ENCODE data around the gene TDRD10.

DNA sequence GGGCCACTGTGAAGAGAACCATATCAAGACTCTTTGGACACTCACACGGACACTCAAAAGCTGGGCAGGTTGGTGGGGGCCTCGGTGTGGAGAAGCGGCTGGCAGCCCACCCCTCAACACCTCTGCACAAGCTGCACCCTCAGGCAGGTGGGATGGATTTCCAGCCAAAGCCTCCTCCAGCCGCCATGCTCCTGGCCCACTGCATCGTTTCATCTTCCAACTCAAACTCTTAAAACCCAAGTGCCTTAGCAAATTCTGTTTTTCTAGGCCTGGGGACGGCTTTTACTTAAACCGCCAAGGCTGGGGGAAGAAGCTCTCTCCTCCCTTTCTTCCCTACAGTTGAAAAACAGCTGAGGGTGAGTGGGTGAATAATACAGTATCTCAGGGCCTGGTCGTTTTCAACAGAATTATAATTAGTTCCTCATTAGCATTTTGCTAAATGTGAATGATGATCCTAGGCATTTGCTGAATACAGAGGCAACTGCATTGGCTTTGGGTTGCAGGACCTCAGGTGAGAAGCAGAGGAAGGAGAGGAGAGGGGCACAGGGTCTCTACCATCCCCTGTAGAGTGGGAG, 36.3 kb upstream of the TDRD10 start:
- TF ChIP-seq EZH2phosphoT487 (IDR thresholded peaks at IDR 0.05; ENCODE audit: insufficient read depth, low read depth) (no peak), EZH2 (IDR thresholded peaks at IDR 0.05; ENCODE audit: insufficient read depth, poor library complexity, severe bottlenecking) (no peak)

All from GM23248 (cell line).